K562 (cell line): Measurements from ENCODE around the gene PPM1N. TPM values are rescaled to one million over a fixed set of nuclear protein-coding genes. Genes with fewer than 3 reads are reported as not detected.

Experiments
- ATAC-seq: fragments of 200-7000 bp; cut with Tn5 transposase; 3 replicates; pipeline ENCODE4 v1.9.1; 2020; ENCODE audit warnings: moderate library complexity
- BruUV-seq: library from RNA; stranded (reverse); fragments of 400-500 nt; replicated peaks from 2 replicates; lab custom pipeline; 2021; lab: Mats Ljungman, UMichigan
- CTCF ChIA-PET: fragments of 300-600 bp; formaldehyde crosslinking; extraction: SDS; loops from one replicate; lab custom pipeline; 2021; ENCODE audit warnings: low intra/inter-chr PET ratio; lab: Yijun Ruan, JAX
- POLR2A ChIA-PET: fragments of 300-600, 350-650 bp; sonication (Branson Sonifier 250); formaldehyde crosslinking; extraction: SDS; loops from one replicate; lab custom pipeline; 2021; ENCODE audit warnings: antibody characterized with exemption, inconsistent platforms; lab: Yijun Ruan, JAX
- DNase-seq, 4 experiments: peaks; one replicate each; pipeline versions ENCODE4 v3.0.0 to v3.0.0-alpha.2; 2011 to 2018; ENCODE audit warnings: low spot score in 3 of 4, mixed read lengths in 3 of 4; ENCODE audit errors: extremely low read depth in 1 of 4
- FAIRE-seq: peaks from 2 replicates; lab custom pipeline; 2011; peaks lifted over from hg19 to GRCh38; lab: Jason Lieb, UNC
- H2AFZ ChIP-seq: 2 replicates; pipeline ENCODE4 v1.6.0; 2011; ENCODE audit warnings: low read depth, low read length, control low read depth, inconsistent platforms
- H3K27ac ChIP-seq: fragments of 200-600 bp; 3 replicates; pipeline ENCODE4 v1.8.0; 2011; ENCODE audit warnings: low read depth, mild to moderate bottlenecking, control low read depth, inconsistent platforms, low read length, moderate library complexity, mixed read lengths; ENCODE audit errors: extremely low read depth
- H3K27me3 ChIP-seq, 2 experiments: fragments of 300-600 bp in 1 of 2; 2 replicates in 1 of 2; 3 replicates in 1 of 2; pipeline versions ENCODE4 v1.6.0 to v1.8.0; 2011; ENCODE audit warnings: inconsistent platforms in 2 of 2, low read length in 2 of 2, mild to moderate bottlenecking in 1 of 2, mixed read lengths in 1 of 2, moderate library complexity in 1 of 2; ENCODE audit not compliant: control insufficient read depth in 2 of 2, insufficient read depth in 2 of 2
- H3K36me3 ChIP-seq: fragments of 300-600 bp; 3 replicates; pipeline ENCODE4 v1.8.0; 2011; ENCODE audit warnings: mild to moderate bottlenecking, low read length, inconsistent platforms; ENCODE audit not compliant: control insufficient read depth, insufficient read depth
- H3K4me1 ChIP-seq, 2 experiments: fragments of 200-600 bp in 1 of 2; replicated peaks in 1 of 2; 2 replicates in 1 of 2; 3 replicates in 1 of 2; pipeline versions ENCODE4 v1.5.1 to v1.8.0; 2011; ENCODE audit warnings: inconsistent platforms in 2 of 2, low read length in 2 of 2, mild to moderate bottlenecking in 1 of 2, mixed read lengths in 1 of 2, moderate library complexity in 1 of 2; ENCODE audit not compliant: control insufficient read depth in 2 of 2, insufficient read depth in 2 of 2
- H3K4me2 ChIP-seq: 2 replicates; pipeline ENCODE4 v1.6.1; 2011; ENCODE audit warnings: low read length, control low read depth, inconsistent platforms, mixed read lengths; ENCODE audit not compliant: insufficient read depth
- H3K4me3 ChIP-seq: fragments of 200-600 bp; sonication (generic), shearing (Covaris generic); 2 replicates; pipeline ENCODE4 v1.5.1; 2016; ENCODE audit warnings: control low read depth, inconsistent platforms
- H3K79me2 ChIP-seq: fragments of 200-600 bp; 3 replicates; pipeline ENCODE4 v1.8.0; 2011; ENCODE audit warnings: low read length, inconsistent platforms; ENCODE audit not compliant: control insufficient read depth, insufficient read depth
- H3K9ac ChIP-seq, 2 experiments: 2 replicates each; pipeline versions ENCODE4 v1.6.0 to v1.6.1; 2011; ENCODE audit warnings: low read depth in 2 of 2, low read length in 2 of 2, control low read depth in 1 of 2, inconsistent platforms in 1 of 2, mild to moderate bottlenecking in 1 of 2, mixed read lengths in 1 of 2; ENCODE audit not compliant: insufficient read depth in 1 of 2
- H3K9me1 ChIP-seq: one replicate; pipeline ENCODE4 v1.6.0; 2011; ENCODE audit warnings: inconsistent platforms, mild to moderate bottlenecking, low read length, moderate library complexity; ENCODE audit not compliant: control insufficient read depth, insufficient read depth
- H3K9me3 ChIP-seq: replicated peaks from 2 replicates; pipeline ENCODE4 v1.5.1; 2011; ENCODE audit warnings: low read depth, low read length, inconsistent platforms; ENCODE audit not compliant: control insufficient read depth, insufficient read depth
- H4K20me1 ChIP-seq: replicated peaks from 2 replicates; pipeline ENCODE4 v1.6.1; 2011; ENCODE audit warnings: low read length, inconsistent platforms, mixed read lengths; ENCODE audit not compliant: control insufficient read depth, insufficient read depth
- ATF7 ChIP-seq: fragments of 450-650 bp; IDR thresholded peaks from 2 replicates; pipeline ENCODE4 v1.7.1; 2014; ENCODE audit warnings: mild to moderate bottlenecking, moderate library complexity
- ETS2 ChIP-seq: IDR thresholded peaks from 2 replicates; pipeline ENCODE4 v1.6.1; 2016; ENCODE audit warnings: borderline replicate concordance, missing genetic modification characterization, mild to moderate bottlenecking, moderate library complexity, missing compliant biosample characterization; ENCODE audit not compliant: poor library complexity, severe bottlenecking
- FOSL1 ChIP-seq: fragments of 200-800 bp; sonication (Bioruptor generic); conservative IDR thresholded peaks from 2 replicates; pipeline ENCODE4 v1.6.1; 2016; ENCODE audit warnings: missing genetic modification characterization, missing compliant biosample characterization
- FOXP1 ChIP-seq: sonication (generic); formaldehyde crosslinking; IDR thresholded peaks from 2 replicates; pipeline ENCODE4 v1.8.0; 2022; ENCODE audit warnings: mild to moderate bottlenecking, missing genetic modification reagents
- MCM2 ChIP-seq: fragments of 450-650 bp; IDR thresholded peaks from 2 replicates; pipeline ENCODE4 v1.6.1; 2017; ENCODE audit warnings: low read depth, mild to moderate bottlenecking
- MYNN ChIP-seq, 2 experiments: sonication (generic); formaldehyde crosslinking in 1 of 2; IDR thresholded peaks; 2 replicates each; pipeline versions ENCODE4 v1.5.0 to v1.6.1; 2016 to 2020; ENCODE audit warnings: antibody characterized with exemption in 1 of 2, missing genetic modification reagents in 1 of 2
- RBM17 ChIP-seq: fragments of 200-400 bp; formaldehyde crosslinking; IDR thresholded peaks from 2 replicates; pipeline ENCODE4 v1.6.1; 2017; ENCODE audit warnings: low read depth, mild to moderate bottlenecking, low read length, borderline replicate concordance
- SMARCB1 ChIP-seq: IDR thresholded peaks from 2 replicates; pipeline ENCODE4 v1.6.1; 2011; ENCODE audit warnings: improper control_type of control experiment, low read depth; ENCODE audit not compliant: insufficient read length
- SMARCC2 ChIP-seq: fragments of 450-650 bp; IDR thresholded peaks from 2 replicates; pipeline ENCODE4 v1.6.1; 2017; ENCODE audit warnings: antibody characterized with exemption, moderate library complexity, mild to moderate bottlenecking, low read depth
- USF2 ChIP-seq: sonication (generic); formaldehyde crosslinking; IDR thresholded peaks from 2 replicates; pipeline ENCODE4 v1.5.0; 2020; ENCODE audit warnings: missing genetic modification reagents
- XRCC5 ChIP-seq: fragments of 200-400 bp; formaldehyde crosslinking; IDR thresholded peaks from 2 replicates; pipeline ENCODE4 v1.6.1; 2017; ENCODE audit warnings: low read depth, mild to moderate bottlenecking, low read length
- ZNF583 ChIP-seq: fragments of 250-450 bp; sonication (Bioruptor Pico); IDR thresholded peaks from 2 replicates; pipeline ENCODE4 v1.4.0; 2020
- ZNF76 ChIP-seq: fragments of 250-450 bp; sonication (Bioruptor Pico); IDR thresholded peaks from 2 replicates; pipeline ENCODE4 v1.4.0; 2020; ENCODE audit warnings: mild to moderate bottlenecking, moderate library complexity, borderline replicate concordance
- ZNF79 ChIP-seq: fragments of 250-450 bp; sonication (Bioruptor Pico); IDR thresholded peaks from 2 replicates; pipeline ENCODE4 v1.4.0; 2020; ENCODE audit warnings: low read depth, mild to moderate bottlenecking, moderate library complexity
- WGBS: fragments of 100-300 bp; shearing (Covaris generic); methylation state at CpG from one replicate; pipeline ENCODE4 v1.1.6; 2016; ENCODE audit warnings: low coverage, mixed read lengths; ENCODE audit not compliant: insufficient coverage; ENCODE audit errors: missing lambda C conversion rate; 5-methylcytosine and 5-hydroxymethylcytosine counted together
- in situ Hi-C: fragments of 300-500 bp; cut with MboI; formaldehyde crosslinking; loops from 4 replicates; pipeline ENCODE4 v1.15.0; 2018; ENCODE audit warnings: inconsistent platforms, mixed read lengths
- intact Hi-C: fragments of 100-400 bp; cut with micrococcal nuclease; formaldehyde crosslinking; loops from 2 replicates; pipeline ENCODE4 v1.14.2; 2022
- polyA plus RNA-seq, 8 experiments: library from polyadenylated mRNA; depleted of rRNA in 4 of 8; stranded (reverse) in 5 of 8; unstranded in 3 of 8; fragments of >200 nt; fragmentation: Nextera tagmentation in 2 of 8; fragmentation: Illumina TruSeq in 1 of 8; extraction: Ambion mirVana in 2 of 8; extraction: Trizol in 1 of 8; gene quantifications; 2 replicates each; pipeline versions ENCODE4 v1.2.1 to v1.2.3, GENCODE V29; 2011 to 2014; ENCODE audit warnings: inconsistent platforms in 1 of 8, missing spikeins in 1 of 8
- total RNA-seq, 7 experiments: library from RNA; depleted of rRNA in 6 of 7; stranded (reverse); fragments of >200 nt in 6 of 7; fragmentation: Illumina TruSeq in 2 of 7; extraction: Trizol in 2 of 7; gene quantifications; 2 replicates each; pipeline versions ENCODE4 v1.2.1 to v1.2.3, GENCODE V29; 2011 to 2021; ENCODE audit warnings: low replicate concordance in 1 of 7

Gene PPM1N
- total and polyA plus RNA-seq, 9 of the 15 experiments (the other 6 are each of a cell fraction or from before 2014, with no cell fraction given) = 4.5 to 15.6 (median 8.7) TPM

- no peak for TF ChIP-seq ZNF583 (CRISPR knock-in tag)
- peak; percentile 47; the same call in 1 of the 2 replicates for TF ChIP-seq ATF7
- 0 out of 2 replicates have a peak, but pooled peaks have one; percentile 51 for TF ChIP-seq XRCC5
- no peak for TF ChIP-seq ETS2 (tag)
- TF ChIP-seq ZNF76 (CRISPR knock-in tag) = no peak
- no peak for TF ChIP-seq SMARCC2
- TF ChIP-seq MCM2 = no peak
- TF ChIP-seq ZNF79 (CRISPR knock-in tag) = no peak
These were observed 5.4 kb upstream of the PPM1N start (continued) for GRCh38 chr19:45492627-45493470.

DNA sequence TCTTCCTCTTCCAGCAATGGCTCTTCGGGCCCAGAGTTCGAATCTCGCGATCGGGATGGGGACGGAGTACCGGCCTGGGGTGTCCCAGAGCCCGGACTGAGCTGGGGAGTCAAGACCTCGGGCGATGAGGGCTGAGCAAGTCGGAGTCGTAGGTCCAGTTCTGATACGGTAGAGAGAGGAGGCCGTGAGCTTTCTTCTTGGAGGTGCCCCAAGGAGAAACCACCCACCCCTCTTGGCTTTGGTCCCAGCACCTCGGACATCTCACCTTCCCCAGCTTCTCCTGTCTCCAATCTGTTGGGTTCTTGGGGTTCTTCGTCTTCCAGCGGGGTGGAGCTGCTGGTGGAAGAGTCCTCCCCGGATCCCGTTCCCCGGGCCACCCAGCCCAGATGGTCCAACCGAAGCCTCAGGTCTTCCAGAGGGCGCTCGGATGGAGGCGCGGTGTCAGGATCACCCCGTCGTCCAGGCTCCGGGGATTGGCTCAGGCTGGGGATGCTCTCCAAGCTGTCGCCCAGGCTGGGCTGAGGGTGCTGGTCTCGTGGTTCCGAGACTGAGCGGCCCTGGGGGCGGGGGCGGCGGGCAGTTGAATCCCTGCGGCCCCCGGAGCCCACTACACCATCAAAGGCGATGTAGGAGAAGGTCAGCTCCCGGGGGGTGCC lies 3.9 kb upstream of the PPM1N start:
- H3K9me1 ChIP-seq = no peaks in the 10 kb centered on the region
- no peaks in the 10 kb centered on the region for H3K36me3 ChIP-seq
- no peaks in the 10 kb centered on the region for H4K20me1 ChIP-seq
- DNase-seq (no peak), FAIRE-seq (no peak)
- peak overlapping the region; percentile 82; the same call in 1 of the 2 replicates for H3K4me2 ChIP-seq
- no peak overlapping the region for H3K4me3 ChIP-seq
- H3K4me1 ChIP-seq = peaks cover 7 to 61% of the 10 kb centered on the region in 2 experiments; a peak in 4 of 5 replicates
- TF ChIP-seq FOXP1 (no peak), SMARCB1 (no peak), USF2 (CRISPR knock-in tag) (no peak), RBM17 (no peak), FOSL1 (tag) (no peak), MYNN (IDR thresholded peaks at IDR 0.05) (no peak), MYNN (CRISPR knock-in tag; IDR thresholded peaks at IDR 0.05) (no peak)
- TF ChIP-seq, all 486 proteins: peak for 0
- BruUV-seq = no TSS peak
- ATAC-seq = no peak
- WGBS = 59% methylated on average over 36 of the region's 39 CpGs
- in situ Hi-C loops = no loop called here
- Histone ChIP-seq H3K9me3 (no peaks in the 10 kb centered on the region), H3K27ac (no peak overlapping the region), H2AFZ (no peak overlapping the region), H3K27me3 (peaks cover 3 to 16% of the 10 kb centered on the region in 2 experiments; a peak in 3 of 5 replicates), H3K79me2 (peaks cover 6% of the 10 kb centered on the region; the same call in 1 of the 3 replicates), H3K9ac (no peak overlapping the region)
- intact Hi-C loops = no loop called here
- CTCF ChIA-PET = no interaction called here
- POLR2A ChIA-PET = interaction anchor here (0.6 to 1.7 kb wide), 3 partner anchors 9 to 30 kb away, joined by 3 to 12 read pairs (median 7); no protein-coding TSS in a partner anchor
